ENCODE measurements around the gene BTBD7. TPM values are rescaled to one million over a fixed set of nuclear protein-coding genes. Genes with fewer than 3 reads are reported as not detected.

BTBD7 gene
- total RNA-seq, 2 donors from 2014 or later, result 16.3 to 25.1 TPM

GRCh38 chr14:93268406-93268805 lies 64.4 kb downstream of the BTBD7 start:
- Histone ChIP-seq H3K27ac (no peak overlapping the region), H3K9me3 (no peaks in the 10 kb centered on the region), H3K27me3 (no peaks in the 10 kb centered on the region), H3K4me3 (no peak overlapping the region), H3K4me1 (peaks cover 6% of the 10 kb centered on the region), H3K36me3 (replicated peaks in 1 of 2; ENCODE audit: insufficient read depth in 1 of 2, low read depth in 2 of 2) (peaks cover 0 to 2% of the 10 kb centered on the region in 2 donors)
- intact Hi-C loops (cut with DNase I), result no loop called here
- no peak for DNase-seq
- WGBS, 2 donors, result 95 to 100% methylated on average over 1 of the region's 1 CpG
- no peak for ATAC-seq
- TF ChIP-seq POLR2A (IDR thresholded peaks at IDR 0.05), result no peak
- no peak for TF ChIP-seq CTCF (IDR thresholded peaks at IDR 0.05)

GRCh38 chr14:93267149-93267711 lies 65.6 kb downstream of the BTBD7 start:
- no peak for TF ChIP-seq POLR2A (IDR thresholded peaks at IDR 0.05)
- no peak for TF ChIP-seq CTCF (IDR thresholded peaks at IDR 0.05)
- Histone ChIP-seq H3K36me3 (replicated peaks in 1 of 2; ENCODE audit: insufficient read depth in 1 of 2, low read depth in 2 of 2) (peaks cover 0 to 7% of the 10 kb centered on the region in 2 donors), H3K4me3 (no peak overlapping the region), H3K4me1 (peaks cover 6% of the 10 kb centered on the region), H3K9me3 (no peaks in the 10 kb centered on the region), H3K27me3 (no peaks in the 10 kb centered on the region), H3K27ac (no peak overlapping the region)
- WGBS, 2 donors, result 41 to 43% methylated on average over 3 of the region's 3 CpGs
- peak; percentile 45 for ATAC-seq
- peak in 1 of 4 donors; percentile 16 for DNase-seq
- intact Hi-C loops (cut with DNase I), result no loop called here

- TF ChIP-seq CTCF (IDR thresholded peaks at IDR 0.05) (no peak), POLR2A (IDR thresholded peaks at IDR 0.05) (no peak)
- H3K27me3 ChIP-seq, result no peaks in the 10 kb centered on the region
- DNase-seq (no peak), ATAC-seq (no peak)
- H3K9me3 ChIP-seq, result no peaks in the 10 kb centered on the region
- 86 to 89% methylated on average over 6 of the region's 6 CpGs for WGBS, 2 donors
- no peak overlapping the region for H3K27ac ChIP-seq
- no peak overlapping the region for H3K4me3 ChIP-seq
- H3K36me3 ChIP-seq (replicated peaks in 1 of 2; ENCODE audit: insufficient read depth in 1 of 2, low read depth in 2 of 2), result peaks cover 0 to 7% of the 10 kb centered on the region in 2 donors
- peaks cover 6% of the 10 kb centered on the region for H3K4me1 ChIP-seq
- intact Hi-C loops (cut with DNase I), result no loop called here
These were observed 66.7 kb downstream of the BTBD7 start for GRCh38 chr14:93266127-93266526.

DNA sequence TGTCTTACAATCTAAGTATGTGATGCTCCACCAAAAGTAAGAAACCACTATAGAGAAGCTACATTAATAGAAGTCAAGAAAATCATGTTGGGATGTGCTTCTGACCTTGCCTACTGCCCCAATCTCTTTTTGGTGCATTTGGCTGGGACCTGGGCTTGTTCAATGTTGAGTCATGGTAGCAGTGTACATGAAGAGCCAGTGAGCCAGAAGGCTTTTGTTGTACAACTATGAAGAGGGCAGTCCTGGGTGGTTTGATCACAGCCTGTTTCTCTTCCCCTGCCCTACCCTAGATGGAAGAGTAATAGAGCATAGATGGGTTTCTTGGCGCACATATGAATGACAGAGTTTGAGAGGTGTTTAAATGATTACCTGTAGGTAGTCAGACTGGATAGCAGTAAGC lies 69.4 kb downstream of the BTBD7 start:
- DNase-seq, result no peak
- H3K27ac ChIP-seq, result no peak overlapping the region

More for the DNA sequence above, 69.4 kb downstream of the BTBD7 start:
- Histone ChIP-seq H3K36me3 (replicated peaks in 1 of 2; ENCODE audit: insufficient read depth in 1 of 2, low read depth in 2 of 2) (peaks cover 0 to 7% of the 10 kb centered on the region in 2 donors), H3K4me1 (peaks cover 6% of the 10 kb centered on the region), H3K4me3 (no peak overlapping the region), H3K9me3 (no peaks in the 10 kb centered on the region), H3K27me3 (no peaks in the 10 kb centered on the region)
- intact Hi-C loops (cut with DNase I), result no loop called here
- TF ChIP-seq POLR2A (IDR thresholded peaks at IDR 0.05), result no peak
- no peak for TF ChIP-seq CTCF (IDR thresholded peaks at IDR 0.05)
- ATAC-seq, result no peak
- 92 to 100% methylated on average over 1 of the region's 1 CpG for WGBS, 2 donors
